Ascending aorta (tissue), 2 donors: Measurements from ENCODE around the gene MAPK4. TPM values are rescaled to one million over a fixed set of nuclear protein-coding genes. Genes with fewer than 3 reads are reported as not detected.
"Not testable (repeated sequence)": the region's sequence is repeated elsewhere in the genome, so short reads cannot be mapped to it uniquely, and the experiment has no call there.

Source experiments
- DNase-seq, 2 donors: peaks; one replicate each; pipeline ENCODE4 v3.0.0-alpha.2; 2019; ENCODE audit warnings: low spot score in 2 of 2
- H3K27ac ChIP-seq, 2 donors: fragments of 200-600 bp; sonication (generic); one replicate each; pipeline ENCODE4 v1.5.1; 2016 to 2017; ENCODE audit warnings: mild to moderate bottlenecking in 1 of 2
- H3K27me3 ChIP-seq: fragments of 200-600 bp; sonication (generic); one replicate; pipeline ENCODE4 v1.5.1; 2017
- H3K36me3 ChIP-seq, 2 donors: fragments of 200-600 bp; sonication (generic); one replicate each; pipeline ENCODE4 v1.5.1; 2016
- H3K4me1 ChIP-seq, 2 donors: fragments of 200-600 bp; sonication (generic); one replicate each; pipeline ENCODE4 v1.5.1; 2016 to 2017; ENCODE audit warnings: mild to moderate bottlenecking in 1 of 2
- H3K4me3 ChIP-seq, 2 donors: fragments of 200-600 bp; sonication (generic); one replicate each; pipeline ENCODE4 v1.5.1; 2016 to 2017; ENCODE audit warnings: mild to moderate bottlenecking in 1 of 2
- H3K9me3 ChIP-seq, 2 donors: fragments of 200-600 bp; sonication (generic); one replicate each; pipeline ENCODE4 v1.5.1; 2016
- intact Hi-C: fragments of 100-400 bp; cut with DNase I; formaldehyde crosslinking; loops from one replicate; pipeline ENCODE4 v1.15.1; 2023
- total RNA-seq: library from RNA; depleted of rRNA; stranded (reverse); fragments of >200 nt; gene quantifications from one replicate; pipeline ENCODE4 v1.1.0, GENCODE V29; 2016
- TF ChIP-seq, protein P1 (sequence below), 3 experiments: fragments of 200-600 bp in 2 of 3; fragments of 450-650 bp in 1 of 3; sonication (generic) in 2 of 3; IDR thresholded peaks; one replicate each; pipeline ENCODE4 v1.5.1; 2016 to 2019; ENCODE audit warnings: antibody characterized with exemption in 3 of 3, mild to moderate bottlenecking in 1 of 3, moderate library complexity in 1 of 3

MAPK4 gene
- total RNA-seq, 1 donor from 2014 or later, result 1.2 TPM

DNA sequence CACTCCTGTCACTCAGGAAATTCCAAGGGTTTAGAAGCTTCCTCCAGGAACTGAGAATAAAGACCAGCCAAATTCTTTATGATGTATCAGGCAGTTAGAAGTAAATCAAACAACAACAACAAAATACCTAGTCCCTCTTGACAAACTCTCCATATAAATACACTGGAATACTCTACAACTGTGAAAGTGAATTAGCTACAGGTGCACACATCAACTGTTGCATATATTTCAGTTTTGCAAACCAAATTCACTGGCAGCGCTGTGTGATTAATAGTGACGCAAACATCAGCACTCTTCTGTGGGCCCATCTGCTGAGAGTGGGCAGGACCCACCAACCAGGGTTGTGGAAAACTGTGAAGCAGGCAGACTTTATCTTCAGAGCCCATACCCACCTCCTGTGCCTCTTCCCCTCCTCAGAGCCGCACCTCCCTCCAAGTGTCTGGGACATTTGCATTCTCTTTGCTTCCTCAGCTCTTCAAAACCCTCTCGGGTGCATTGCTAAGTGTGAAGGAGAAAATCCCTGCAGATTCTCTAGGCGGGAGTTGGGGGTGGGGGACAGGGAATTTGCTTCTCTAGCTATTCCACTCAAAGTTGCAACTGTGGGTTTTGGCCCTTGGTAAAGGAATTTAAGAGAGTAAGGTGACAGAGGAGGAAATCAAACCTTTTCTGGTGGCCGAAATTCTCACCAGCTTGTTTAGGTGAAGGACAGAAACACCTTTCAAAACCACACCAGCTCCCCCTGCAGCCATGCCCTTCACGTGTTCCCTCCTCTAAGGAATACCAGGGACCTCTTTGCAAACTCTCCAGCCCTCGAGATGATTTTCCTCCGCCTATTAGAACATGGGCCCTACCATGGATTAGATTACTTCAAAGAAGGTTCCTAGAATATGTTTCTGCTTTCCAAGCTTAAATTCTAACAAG, 140.6 kb downstream of the MAPK4 start:
- no peaks in the 10 kb centered on the region for H3K9me3 ChIP-seq
- intact Hi-C loops, result no loop called here
- no peaks in the 10 kb centered on the region for H3K27me3 ChIP-seq
- TF ChIP-seq, protein P1, sequence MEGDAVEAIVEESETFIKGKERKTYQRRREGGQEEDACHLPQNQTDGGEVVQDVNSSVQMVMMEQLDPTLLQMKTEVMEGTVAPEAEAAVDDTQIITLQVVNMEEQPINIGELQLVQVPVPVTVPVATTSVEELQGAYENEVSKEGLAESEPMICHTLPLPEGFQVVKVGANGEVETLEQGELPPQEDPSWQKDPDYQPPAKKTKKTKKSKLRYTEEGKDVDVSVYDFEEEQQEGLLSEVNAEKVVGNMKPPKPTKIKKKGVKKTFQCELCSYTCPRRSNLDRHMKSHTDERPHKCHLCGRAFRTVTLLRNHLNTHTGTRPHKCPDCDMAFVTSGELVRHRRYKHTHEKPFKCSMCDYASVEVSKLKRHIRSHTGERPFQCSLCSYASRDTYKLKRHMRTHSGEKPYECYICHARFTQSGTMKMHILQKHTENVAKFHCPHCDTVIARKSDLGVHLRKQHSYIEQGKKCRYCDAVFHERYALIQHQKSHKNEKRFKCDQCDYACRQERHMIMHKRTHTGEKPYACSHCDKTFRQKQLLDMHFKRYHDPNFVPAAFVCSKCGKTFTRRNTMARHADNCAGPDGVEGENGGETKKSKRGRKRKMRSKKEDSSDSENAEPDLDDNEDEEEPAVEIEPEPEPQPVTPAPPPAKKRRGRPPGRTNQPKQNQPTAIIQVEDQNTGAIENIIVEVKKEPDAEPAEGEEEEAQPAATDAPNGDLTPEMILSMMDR (IDR thresholded peaks at IDR 0.05), result no peak
- H3K4me3 ChIP-seq, result no peak overlapping the region
- H3K36me3 ChIP-seq, result no peaks in the 10 kb centered on the region
- H3K4me1 ChIP-seq, result no peaks in the 10 kb centered on the region
- no peak for DNase-seq
- no peak overlapping the region for H3K27ac ChIP-seq

DNA sequence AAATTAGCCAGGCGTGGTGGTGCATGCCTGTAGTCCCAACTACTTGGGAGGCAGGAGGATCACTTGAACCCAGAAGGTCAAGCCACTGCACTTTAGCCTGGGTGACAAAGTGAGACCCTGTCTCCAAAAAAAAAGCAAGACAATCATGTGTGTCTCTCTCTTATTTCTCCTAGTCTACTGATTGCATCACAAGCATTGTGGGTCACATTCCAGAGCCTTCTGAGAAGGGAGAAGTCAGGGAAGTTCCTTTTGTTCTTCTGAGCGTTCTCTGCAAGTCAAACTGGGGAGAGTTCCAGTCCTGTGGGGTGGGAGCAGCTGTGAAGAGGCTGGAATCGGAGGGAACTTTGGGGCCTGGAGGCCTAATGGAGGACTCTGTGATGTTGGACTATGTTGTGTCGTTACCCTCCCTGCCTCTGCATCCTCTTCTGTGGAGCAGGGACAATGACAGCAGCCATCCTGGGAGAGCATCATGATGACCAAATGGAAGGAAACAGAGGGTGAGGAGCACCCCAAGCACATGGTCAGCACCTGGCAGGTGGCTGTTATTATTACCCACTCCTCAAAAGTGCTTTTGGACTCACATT, 144.6 kb downstream of the MAPK4 start:
- Histone ChIP-seq H3K27me3 (no peaks in the 10 kb centered on the region), H3K36me3 (no peaks in the 10 kb centered on the region), H3K4me1 (no peaks in the 10 kb centered on the region), H3K27ac (no peak overlapping the region), H3K9me3 (no peaks in the 10 kb centered on the region), H3K4me3 (no peak overlapping the region)
- DNase-seq, result no peak
- TF ChIP-seq, protein P1 (IDR thresholded peaks at IDR 0.05), result no peak
- intact Hi-C loops, result no loop called here

DNA sequence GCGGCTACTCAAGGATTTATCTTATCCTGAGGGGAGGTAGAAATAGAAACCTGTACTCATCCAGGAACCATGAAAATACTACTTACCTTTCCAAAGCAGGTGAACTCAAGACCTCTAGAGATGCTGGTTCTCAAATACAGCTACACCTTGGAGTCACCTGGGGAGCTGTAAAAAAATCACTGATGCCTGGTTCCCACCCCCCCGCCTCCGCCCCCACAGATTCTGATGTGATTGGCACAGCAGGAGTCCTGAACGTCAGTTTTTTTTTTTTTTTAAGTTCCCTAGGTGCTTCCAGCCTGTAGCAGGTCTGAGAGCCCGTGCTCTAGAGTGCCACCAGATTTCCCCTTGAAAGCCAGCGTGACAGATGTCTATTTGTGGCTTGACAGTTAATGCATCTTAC, 146.3 kb downstream of the MAPK4 start:
- intact Hi-C loops, result loop anchor here (2.0 to 5.0 kb wide), 2 partner anchors 54 to 145 kb away; partner anchors contain the start of gene MAPK4
- TF ChIP-seq, protein P1 (IDR thresholded peaks at IDR 0.05), result no peak
- Histone ChIP-seq H3K9me3 (no peaks in the 10 kb centered on the region), H3K27ac (no peak overlapping the region), H3K4me1 (no peaks in the 10 kb centered on the region), H3K4me3 (no peak overlapping the region), H3K36me3 (no peaks in the 10 kb centered on the region), H3K27me3 (no peaks in the 10 kb centered on the region)
- DNase-seq, result no peak

DNA sequence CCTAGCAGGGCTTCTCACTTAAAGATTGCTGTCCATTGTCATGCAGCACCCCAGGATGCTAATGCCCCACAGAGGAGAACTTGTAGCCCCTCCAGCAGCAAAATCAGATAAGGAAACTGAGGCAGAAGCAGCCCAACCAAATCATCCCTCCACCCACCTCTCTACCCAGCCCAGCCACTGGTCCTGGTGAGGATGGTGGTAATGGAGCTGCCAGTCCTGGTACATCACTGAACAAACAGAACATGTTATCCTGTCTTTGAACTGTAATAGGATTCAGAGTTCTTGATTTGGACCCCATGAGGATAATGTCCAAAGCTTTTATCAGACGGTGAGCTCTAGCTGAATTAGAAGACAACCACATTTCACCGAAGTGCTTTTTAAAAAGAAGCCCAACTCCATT, 146.8 kb downstream of the MAPK4 start:
- H3K27me3 ChIP-seq, result no peaks in the 10 kb centered on the region
- no peak for DNase-seq
- no peak overlapping the region for H3K4me3 ChIP-seq
- H3K9me3 ChIP-seq, result no peaks in the 10 kb centered on the region
- H3K27ac ChIP-seq, result no peak overlapping the region
- H3K36me3 ChIP-seq, result no peaks in the 10 kb centered on the region
- intact Hi-C loops, result loop anchor here (2.0 to 5.0 kb wide), 2 partner anchors 54 to 146 kb away; partner anchors contain the start of gene MAPK4
- TF ChIP-seq, protein P1 (IDR thresholded peaks at IDR 0.05), result no peak
- H3K4me1 ChIP-seq, result no peaks in the 10 kb centered on the region

DNA sequence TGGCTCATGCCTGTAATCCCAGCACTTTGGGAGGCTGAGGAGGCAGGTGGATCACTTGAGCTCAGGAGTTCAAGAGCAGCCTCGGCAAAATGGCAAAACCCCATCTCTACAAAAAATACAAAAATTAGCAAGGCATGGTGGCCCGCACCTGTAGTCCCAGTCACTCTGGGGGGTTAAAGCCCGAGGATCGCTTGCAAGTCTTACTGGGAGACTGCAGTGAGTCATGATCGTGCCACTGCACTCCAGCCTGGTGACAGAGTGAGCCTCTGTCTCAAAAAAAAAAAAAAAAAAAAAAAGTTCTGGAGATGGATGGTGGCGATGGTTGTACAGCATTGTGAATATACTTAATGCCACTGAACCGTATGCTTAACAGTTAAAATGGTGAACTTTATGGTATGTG, 147.4 kb downstream of the MAPK4 start:
- not testable (repeated sequence) for H3K36me3 ChIP-seq, DNase-seq, H3K4me3 ChIP-seq, H3K9me3 ChIP-seq, H3K4me1 ChIP-seq, H3K27me3 ChIP-seq, H3K27ac ChIP-seq
- intact Hi-C loops, result loop anchor here (2.0 to 5.0 kb wide), 2 partner anchors 55 to 146 kb away; partner anchors contain the start of gene MAPK4
